Mammary epithelial cell (primary cell): Measurements from ENCODE around the gene MED1.

Experiments
- EZH2 ChIP-seq: IDR thresholded peaks from 2 replicates; pipeline ENCODE4 v1.6.1; 2012; ENCODE audit warnings: low read length, inconsistent platforms, borderline replicate concordance
- TF ChIP-seq, protein P1 (sequence below), 2 donors: IDR thresholded peaks in 1 of 2; conservative IDR thresholded peaks in 1 of 2; 2 replicates each; pipeline ENCODE4 v1.5.1; 2011 to 2012; ENCODE audit warnings: inconsistent platforms in 2 of 2, low read length in 2 of 2, mild to moderate bottlenecking in 2 of 2, control low read depth in 1 of 2, low read depth in 1 of 2; ENCODE audit not compliant: insufficient read depth in 1 of 2; ENCODE audit errors: extremely low read depth in 1 of 2

GRCh38 chr17:39484178-39484577 lies 33.1 kb upstream of the MED1 start:
- TF ChIP-seq, protein P1, sequence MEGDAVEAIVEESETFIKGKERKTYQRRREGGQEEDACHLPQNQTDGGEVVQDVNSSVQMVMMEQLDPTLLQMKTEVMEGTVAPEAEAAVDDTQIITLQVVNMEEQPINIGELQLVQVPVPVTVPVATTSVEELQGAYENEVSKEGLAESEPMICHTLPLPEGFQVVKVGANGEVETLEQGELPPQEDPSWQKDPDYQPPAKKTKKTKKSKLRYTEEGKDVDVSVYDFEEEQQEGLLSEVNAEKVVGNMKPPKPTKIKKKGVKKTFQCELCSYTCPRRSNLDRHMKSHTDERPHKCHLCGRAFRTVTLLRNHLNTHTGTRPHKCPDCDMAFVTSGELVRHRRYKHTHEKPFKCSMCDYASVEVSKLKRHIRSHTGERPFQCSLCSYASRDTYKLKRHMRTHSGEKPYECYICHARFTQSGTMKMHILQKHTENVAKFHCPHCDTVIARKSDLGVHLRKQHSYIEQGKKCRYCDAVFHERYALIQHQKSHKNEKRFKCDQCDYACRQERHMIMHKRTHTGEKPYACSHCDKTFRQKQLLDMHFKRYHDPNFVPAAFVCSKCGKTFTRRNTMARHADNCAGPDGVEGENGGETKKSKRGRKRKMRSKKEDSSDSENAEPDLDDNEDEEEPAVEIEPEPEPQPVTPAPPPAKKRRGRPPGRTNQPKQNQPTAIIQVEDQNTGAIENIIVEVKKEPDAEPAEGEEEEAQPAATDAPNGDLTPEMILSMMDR (conservative IDR thresholded peaks at IDR 0.05 in 1 of 2, IDR thresholded peaks at IDR 0.05 in 1 of 2; ENCODE audit: extremely low read depth in 1 of 2, insufficient read depth in 1 of 2, low read depth in 1 of 2, low read length in 2 of 2), result no peak
- TF ChIP-seq EZH2, result no peak
